ENCODE results near the gene LCAT. TPM values are rescaled to one million over a fixed set of nuclear protein-coding genes. Genes with fewer than 3 reads are reported as not detected.
"Not testable (repeated sequence)": the region's sequence is repeated elsewhere in the genome, so short reads cannot be mapped to it uniquely, and the experiment has no call there.

LCAT gene
- total and polyA plus RNA-seq, 2 donors (not counting 1 experiment from before 2014, with no cell fraction given), result 7.6 to 16.3 TPM

- intact Hi-C loops (cut with micrococcal nuclease), result no loop called here
- Histone ChIP-seq H3K4me3 (ENCODE audit: control extremely low read depth in 1 of 5, extremely low read depth in 1 of 5, insufficient read depth in 1 of 5, low read depth in 2 of 5, low read length in 4 of 5) (no peak overlapping the region), H2AFZ (ENCODE audit: insufficient read depth, low read depth, low read length, poor library complexity, severe bottlenecking) (no peak overlapping the region), H3K4me2 (replicated peaks; ENCODE audit: low read depth, low read length, poor library complexity, severe bottlenecking) (no peak overlapping the region), H3K9ac (ENCODE audit: low read length) (no peak overlapping the region), H4K20me1 (ENCODE audit: control insufficient read depth, insufficient read depth, low read length, poor library complexity, severe bottlenecking) (no peaks in the 10 kb centered on the region), H3K79me2 (ENCODE audit: control insufficient read depth, insufficient read depth, low read length) (no peaks in the 10 kb centered on the region), H3K27ac (ENCODE audit: low read length in 2 of 2) (no peak overlapping the region), H3K36me3 (replicated peaks in 1 of 2; ENCODE audit: control extremely low read depth in 1 of 2, control insufficient read depth in 1 of 2, extremely low read depth in 1 of 2, insufficient read depth in 2 of 2, low read length in 1 of 2) (no peaks in the 10 kb centered on the region), H3K4me1 (ENCODE audit: control insufficient read depth in 2 of 2, insufficient read depth in 2 of 2, low read length in 2 of 2) (peaks cover 0 to 6% of the 10 kb centered on the region in 2 donors), H3K9me3 (ENCODE audit: control extremely low read depth in 1 of 3, control insufficient read depth in 2 of 3, insufficient read depth in 1 of 3, low read length in 2 of 3) (no peaks in the 10 kb centered on the region), H3K27me3 (replicated peaks in 1 of 4; ENCODE audit: control extremely low read depth in 1 of 4, control insufficient read depth in 3 of 4, insufficient read depth in 4 of 4, low read length in 3 of 4) (peaks cover 0 to 3% (median 0%) of the 10 kb centered on the region in 4 experiments)
- no peak overlapping the region for H3K4me3 Mint-ChIP-seq
- CTCF ChIA-PET, result no interaction called here
- H3K27ac Mint-ChIP-seq, result no peak overlapping the region
- H3K9me3 Mint-ChIP-seq (ENCODE audit: insufficient read depth), result no peaks in the 10 kb centered on the region
- peaks cover 3% of the 10 kb centered on the region for H3K4me1 Mint-ChIP-seq
- ATAC-seq (ENCODE audit: low read depth) (no peak), DNase-seq (no peak)
- no peak for TF ChIP-seq EZH2 (IDR thresholded peaks at IDR 0.05; ENCODE audit: borderline replicate concordance, insufficient read depth, low read depth, low read length, poor library complexity, severe bottlenecking)
- TF ChIP-seq CTCF (IDR thresholded peaks at IDR 0.05), result no peak
- POLR2A ChIA-PET, result no interaction called here
- no peaks in the 10 kb centered on the region for H3K27me3 Mint-ChIP-seq
- WGBS (ENCODE audit: insufficient coverage), result 83% methylated on average over 2 of the region's 2 CpGs
These were observed 32.3 kb upstream of the LCAT start for GRCh38 chr16:67976205-67976604.

GRCh38 chr16:67975321-67976105, 31.6 kb upstream of the LCAT start:
- H3K9me3 Mint-ChIP-seq (ENCODE audit: insufficient read depth), result no peaks in the 10 kb centered on the region
- TF ChIP-seq EZH2 (IDR thresholded peaks at IDR 0.05; ENCODE audit: borderline replicate concordance, insufficient read depth, low read depth, low read length, poor library complexity, severe bottlenecking), result no peak
- no peak for TF ChIP-seq CTCF (IDR thresholded peaks at IDR 0.05)
- Histone ChIP-seq H3K36me3 (replicated peaks in 1 of 2; ENCODE audit: control extremely low read depth in 1 of 2, control insufficient read depth in 1 of 2, extremely low read depth in 1 of 2, insufficient read depth in 2 of 2, low read length in 1 of 2) (no peaks in the 10 kb centered on the region), H3K4me2 (replicated peaks; ENCODE audit: low read depth, low read length, poor library complexity, severe bottlenecking) (no peak overlapping the region), H3K9me3 (ENCODE audit: control extremely low read depth in 1 of 3, control insufficient read depth in 2 of 3, insufficient read depth in 1 of 3, low read length in 2 of 3) (no peaks in the 10 kb centered on the region), H3K27me3 (replicated peaks in 1 of 4; ENCODE audit: control extremely low read depth in 1 of 4, control insufficient read depth in 3 of 4, insufficient read depth in 4 of 4, low read length in 3 of 4) (peaks cover 0 to 1% (median 0%) of the 10 kb centered on the region in 4 experiments), H3K79me2 (ENCODE audit: control insufficient read depth, insufficient read depth, low read length) (no peaks in the 10 kb centered on the region), H3K9ac (ENCODE audit: low read length) (no peak overlapping the region), H2AFZ (ENCODE audit: insufficient read depth, low read depth, low read length, poor library complexity, severe bottlenecking) (no peak overlapping the region), H3K4me3 (ENCODE audit: control extremely low read depth in 1 of 5, extremely low read depth in 1 of 5, insufficient read depth in 1 of 5, low read depth in 2 of 5, low read length in 4 of 5) (no peak overlapping the region), H3K4me1 (ENCODE audit: control insufficient read depth in 2 of 2, insufficient read depth in 2 of 2, low read length in 2 of 2) (peaks cover 0 to 6% of the 10 kb centered on the region in 2 donors), H4K20me1 (ENCODE audit: control insufficient read depth, insufficient read depth, low read length, poor library complexity, severe bottlenecking) (no peaks in the 10 kb centered on the region), H3K27ac (ENCODE audit: low read length in 2 of 2) (no peak overlapping the region)
- intact Hi-C loops (cut with micrococcal nuclease), result no loop called here
- ChIA-PET POLR2A (interaction anchor here (0.7 kb wide), 1 partner anchor 162 kb away, joined by 3 read pairs; no protein-coding TSS in a partner anchor), CTCF (no interaction called here)
- ATAC-seq (ENCODE audit: low read depth) (no peak), DNase-seq (no peak)
- peak overlapping the region; percentile 26 for H3K27ac Mint-ChIP-seq
- 79% methylated on average over 12 of the region's 14 CpGs for WGBS (ENCODE audit: insufficient coverage)
- H3K27me3 Mint-ChIP-seq, result no peaks in the 10 kb centered on the region
- H3K4me3 Mint-ChIP-seq, result no peak overlapping the region
- H3K4me1 Mint-ChIP-seq, result peaks cover 3% of the 10 kb centered on the region

- H3K79me2 ChIP-seq (ENCODE audit: control insufficient read depth, insufficient read depth, low read length); H3K4me3 ChIP-seq (ENCODE audit: control extremely low read depth in 1 of 5, extremely low read depth in 1 of 5, insufficient read depth in 1 of 5, low read depth in 2 of 5, low read length in 4 of 5); H3K36me3 ChIP-seq (replicated peaks in 1 of 2; ENCODE audit: control extremely low read depth in 1 of 2, control insufficient read depth in 1 of 2, extremely low read depth in 1 of 2, insufficient read depth in 2 of 2, low read length in 1 of 2); H3K9ac ChIP-seq (ENCODE audit: low read length); H3K9me3 ChIP-seq (ENCODE audit: control extremely low read depth in 1 of 3, control insufficient read depth in 2 of 3, insufficient read depth in 1 of 3, low read length in 2 of 3); DNase-seq; H3K4me2 ChIP-seq (replicated peaks; ENCODE audit: low read depth, low read length, poor library complexity, severe bottlenecking); H4K20me1 ChIP-seq (ENCODE audit: control insufficient read depth, insufficient read depth, low read length, poor library complexity, severe bottlenecking); H3K4me3 Mint-ChIP-seq; H2AFZ ChIP-seq (ENCODE audit: insufficient read depth, low read depth, low read length, poor library complexity, severe bottlenecking); H3K27ac Mint-ChIP-seq; H3K9me3 Mint-ChIP-seq (ENCODE audit: insufficient read depth); H3K27me3 ChIP-seq (replicated peaks in 1 of 4; ENCODE audit: control extremely low read depth in 1 of 4, control insufficient read depth in 3 of 4, insufficient read depth in 4 of 4, low read length in 3 of 4); H3K27me3 Mint-ChIP-seq; ATAC-seq (ENCODE audit: low read depth); H3K27ac ChIP-seq (ENCODE audit: low read length in 2 of 2); intact Hi-C loops (cut with micrococcal nuclease): not testable (repeated sequence)
- H3K4me1 Mint-ChIP-seq, result peaks cover 16% of the 10 kb centered on the region
- ChIA-PET POLR2A (interaction anchor here (0.6 to 0.7 kb wide), 2 partner anchors 50 to 72 kb away, joined by 8 read pairs; no protein-coding TSS in a partner anchor), CTCF (interaction anchor here (0.8 to 1.0 kb wide), 2 partner anchors 26 to 34 kb away, joined by 4 read pairs; no protein-coding TSS in a partner anchor)
- 98% methylated on average over 4 of the region's 7 CpGs for WGBS (ENCODE audit: insufficient coverage)
- peaks cover 5 to 19% of the 10 kb centered on the region in 2 donors for H3K4me1 ChIP-seq (ENCODE audit: control insufficient read depth in 2 of 2, insufficient read depth in 2 of 2, low read length in 2 of 2)
These were observed 28.4 kb upstream of the LCAT start for GRCh38 chr16:67972285-67972684.

Data from B cell (primary cell).